Measurements from ENCODE around the gene ARFGAP3.
A peak's percentile ranks its signal among the peaks of the same experiment; 100 is the strongest.
"Not testable (repeated sequence)": the region's sequence is repeated elsewhere in the genome, so short reads cannot be mapped to it uniquely, and the experiment has no call there.

The ARFGAP3 gene

DNA sequence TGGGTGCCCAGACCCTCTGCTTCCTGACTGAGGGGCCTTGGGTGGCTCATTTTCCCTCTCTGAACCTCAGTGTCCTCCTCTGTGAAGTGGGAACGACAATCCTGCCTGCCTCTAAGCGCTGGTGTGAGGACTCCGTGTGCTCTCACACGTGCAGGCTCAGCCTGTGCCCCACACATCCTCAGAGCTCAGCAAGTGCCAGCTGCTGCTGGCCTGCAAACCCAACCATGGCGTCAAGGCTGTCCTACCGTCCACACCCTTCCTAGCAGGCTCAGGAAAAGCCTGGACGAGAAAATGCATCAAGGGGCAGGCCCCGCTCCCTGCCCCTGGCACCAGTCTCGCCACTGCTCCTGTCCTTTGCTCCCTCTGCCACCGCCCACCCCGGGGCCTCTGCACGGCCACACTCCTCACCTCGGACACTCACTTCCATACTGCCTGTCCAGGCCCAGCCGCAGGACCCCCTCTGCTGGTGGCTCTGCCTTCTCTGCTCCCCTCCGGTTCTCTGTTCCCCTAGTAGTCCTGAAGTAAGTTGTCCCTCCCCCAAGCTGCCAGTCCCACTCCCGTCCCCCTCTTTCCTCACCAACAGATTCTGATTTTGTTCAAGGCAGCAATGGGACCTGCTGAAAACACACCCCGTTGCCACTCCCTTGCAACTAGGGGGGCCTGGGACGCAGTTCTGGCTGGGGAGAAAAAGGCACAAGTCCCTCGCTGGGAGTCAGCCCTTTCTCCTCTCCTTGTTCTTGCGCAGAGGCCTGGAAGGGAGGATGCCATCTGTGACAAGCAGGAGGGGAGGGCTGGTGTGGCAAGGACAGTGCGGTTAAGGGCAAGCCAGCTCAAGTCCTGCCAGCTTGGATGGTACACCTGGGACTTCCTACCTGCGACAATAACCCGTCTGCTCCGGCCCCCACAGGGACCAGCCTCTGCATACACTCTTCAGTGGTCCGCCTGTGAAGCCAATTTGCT, 62.2 kb downstream of the ARFGAP3 start:
- DNase-seq (ENCODE audit: low read depth, low spot score): no peak

DNA sequence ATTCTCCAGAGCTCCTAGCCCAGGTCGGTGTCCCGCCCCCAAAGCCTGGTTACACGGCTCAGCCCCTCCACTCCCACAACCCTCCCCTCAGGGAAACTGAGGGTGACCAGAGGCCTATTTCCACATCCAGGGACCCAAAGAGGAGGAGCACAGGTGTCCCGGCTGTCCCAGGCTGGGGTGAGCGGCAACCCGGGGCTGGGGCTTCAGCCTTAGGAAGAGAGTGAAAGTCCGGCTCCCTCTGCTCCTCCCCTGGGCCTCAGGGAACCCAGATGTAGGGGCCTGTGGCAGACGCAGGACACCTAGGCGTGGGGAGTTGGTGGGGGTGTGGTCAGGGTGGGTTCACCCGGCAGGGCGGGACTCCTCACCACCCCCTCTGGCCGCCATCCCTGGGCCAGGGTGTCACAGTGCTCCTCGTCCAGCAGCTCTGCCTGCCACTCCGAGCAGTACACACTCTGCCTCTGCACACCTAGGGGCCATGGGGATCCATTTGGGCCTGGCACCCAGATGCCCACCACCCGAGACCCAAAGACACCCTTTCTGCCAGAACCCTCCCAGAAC, 63.1 kb downstream of the ARFGAP3 start:
- DNase-seq (ENCODE audit: low read depth, low spot score): no peak

DNA sequence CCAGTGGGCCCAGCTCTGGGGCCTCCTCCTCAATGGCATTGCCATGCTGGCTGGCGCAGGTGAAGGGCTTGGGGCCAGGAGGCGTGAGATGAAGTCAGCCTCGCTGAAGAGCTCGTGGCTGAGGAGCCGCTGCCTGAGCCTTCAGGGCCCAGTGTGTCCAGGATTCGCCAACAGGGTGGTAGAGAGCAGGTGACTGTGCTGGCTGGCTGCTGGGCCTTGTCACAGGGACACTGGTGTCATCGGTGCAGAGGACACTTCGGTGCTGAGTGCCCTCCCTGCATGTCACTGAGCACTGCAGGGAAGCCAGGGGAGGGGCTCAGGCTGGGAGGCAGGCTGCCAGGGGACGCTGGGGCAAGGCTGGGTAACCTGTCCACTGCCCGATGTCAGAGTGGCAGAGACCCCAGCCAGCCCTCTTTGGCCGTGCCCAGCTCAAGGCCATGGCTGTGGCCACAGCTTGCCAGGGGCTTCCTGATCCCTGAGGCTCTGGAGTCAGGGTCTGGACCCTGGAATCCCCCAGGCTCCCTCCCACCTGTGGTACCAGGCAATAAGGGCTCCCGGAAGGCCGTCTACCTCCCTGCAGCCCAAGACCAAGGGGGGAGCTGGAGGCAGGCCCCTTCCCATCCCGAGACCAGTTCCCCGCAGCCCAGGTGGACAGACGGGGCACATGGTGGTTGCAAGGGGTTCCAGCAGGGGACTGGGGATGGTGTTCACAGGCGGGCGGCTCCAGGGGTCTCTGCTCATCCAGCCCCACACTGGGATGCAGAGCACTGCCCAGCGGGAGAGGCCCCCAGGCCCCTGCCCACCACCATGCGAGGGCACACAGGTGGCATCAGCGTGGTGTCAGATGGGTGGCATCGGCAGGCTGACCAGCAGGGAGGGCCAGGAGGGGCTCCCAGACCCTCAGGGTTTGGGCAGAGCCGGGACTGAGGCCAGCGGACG, 63.9 kb downstream of the ARFGAP3 start:
- no peak for DNase-seq (ENCODE audit: low read depth, low spot score)

DNA sequence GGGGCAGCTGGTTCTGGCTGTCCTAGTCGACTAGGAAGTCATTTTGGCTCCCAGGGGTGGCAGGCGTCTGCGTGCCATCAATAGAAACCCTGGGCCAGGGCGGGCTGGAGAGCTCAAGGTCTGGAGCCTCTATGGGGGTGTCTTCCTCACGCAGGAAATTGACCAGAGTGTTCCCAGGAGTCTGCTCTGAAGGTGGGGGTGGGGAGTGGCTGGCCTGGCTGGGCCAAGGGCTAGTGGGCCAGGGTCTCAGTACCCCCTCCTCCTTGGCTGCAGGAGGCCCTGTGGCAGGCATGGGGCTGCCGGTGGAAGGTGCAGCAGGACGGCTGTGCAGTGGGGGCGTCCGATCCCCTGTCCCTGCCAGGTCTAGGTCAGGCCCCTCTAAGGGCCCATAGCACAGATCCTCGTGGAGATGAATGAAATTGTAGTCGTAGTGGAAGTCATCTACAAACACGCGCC, 64.6 kb downstream of the ARFGAP3 start:
- no peak for DNase-seq (ENCODE audit: low read depth, low spot score)

DNA sequence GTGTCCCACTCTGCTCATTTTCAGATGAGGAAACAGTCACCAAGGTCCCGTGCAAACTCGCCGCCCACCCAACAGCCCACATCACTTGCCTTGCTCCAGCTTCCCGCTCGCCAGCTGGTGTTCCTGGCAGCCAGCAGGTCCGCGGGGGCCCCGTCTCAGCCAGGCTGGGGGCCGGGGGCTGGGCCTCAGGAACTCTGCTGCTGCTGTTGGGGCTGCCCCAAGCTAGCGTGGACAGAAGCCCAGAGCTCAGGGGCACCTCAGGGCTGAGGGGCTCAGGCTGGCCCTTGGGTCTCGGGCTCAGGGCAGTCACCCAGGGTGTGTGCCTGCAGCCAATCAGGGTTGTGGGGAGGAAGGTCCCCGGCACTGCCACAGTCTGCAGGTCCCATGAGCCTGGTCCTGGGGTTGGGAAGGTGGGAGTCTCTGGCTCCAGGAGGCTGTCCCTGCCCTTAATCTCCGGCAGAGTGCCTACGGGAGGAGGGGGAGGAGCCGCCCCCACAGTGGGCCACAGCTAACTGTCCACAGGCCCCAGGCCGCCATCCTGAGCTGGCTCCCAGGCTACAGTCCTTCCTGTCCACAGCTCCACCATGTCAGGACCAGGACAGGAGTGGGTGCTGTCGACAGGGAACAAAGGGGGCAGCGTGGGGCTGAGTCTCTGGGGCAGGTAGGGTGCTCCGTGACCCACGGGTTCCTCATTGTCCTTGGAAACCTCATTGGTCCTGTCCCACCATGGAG, 65.2 kb downstream of the ARFGAP3 start:
- DNase-seq (ENCODE audit: low read depth, low spot score): no peak

DNA sequence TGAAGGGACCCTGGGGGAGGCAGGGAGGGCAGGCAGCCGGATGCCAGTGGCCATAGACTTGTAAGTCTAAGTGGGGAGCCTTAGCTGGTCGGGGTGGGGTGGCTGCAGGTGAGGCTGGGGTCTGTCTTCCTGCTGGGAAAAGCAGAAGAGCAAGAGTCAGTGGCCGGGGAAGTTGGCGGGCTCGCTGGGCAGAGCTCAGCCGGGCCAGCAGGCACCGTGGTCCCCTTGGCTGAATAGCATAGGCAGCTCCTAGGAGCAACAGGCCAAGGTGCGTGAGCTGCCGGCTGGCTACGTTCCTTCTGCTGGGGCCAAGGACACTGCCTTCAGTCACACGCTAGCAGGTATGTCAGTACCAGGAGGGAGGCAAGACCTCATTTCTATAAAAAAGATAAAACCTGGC, 68.6 kb downstream of the ARFGAP3 start:
- no peak for DNase-seq (ENCODE audit: low read depth, low spot score)

DNA sequence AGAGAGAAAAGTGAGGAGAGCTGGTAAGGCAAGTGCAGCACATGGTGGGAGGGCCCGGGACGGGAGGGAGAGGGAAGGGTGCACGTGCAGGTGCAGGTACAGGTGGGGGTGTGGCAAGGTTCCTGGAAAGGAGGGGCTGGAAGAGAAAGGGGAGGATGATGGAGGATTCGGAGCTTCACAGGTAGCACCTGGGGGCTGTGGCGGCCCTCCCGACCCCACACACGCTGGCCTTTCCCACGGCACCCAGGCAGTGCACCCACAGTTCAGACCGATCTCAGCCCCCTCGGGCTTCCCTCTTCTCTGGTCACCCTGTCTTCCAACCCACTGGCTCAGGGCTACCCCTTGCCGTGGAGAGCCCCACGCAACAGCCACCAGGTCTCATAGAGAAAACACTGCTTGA, 69.1 kb downstream of the ARFGAP3 start:
- DNase-seq (ENCODE audit: low read depth, low spot score): no peak

DNA sequence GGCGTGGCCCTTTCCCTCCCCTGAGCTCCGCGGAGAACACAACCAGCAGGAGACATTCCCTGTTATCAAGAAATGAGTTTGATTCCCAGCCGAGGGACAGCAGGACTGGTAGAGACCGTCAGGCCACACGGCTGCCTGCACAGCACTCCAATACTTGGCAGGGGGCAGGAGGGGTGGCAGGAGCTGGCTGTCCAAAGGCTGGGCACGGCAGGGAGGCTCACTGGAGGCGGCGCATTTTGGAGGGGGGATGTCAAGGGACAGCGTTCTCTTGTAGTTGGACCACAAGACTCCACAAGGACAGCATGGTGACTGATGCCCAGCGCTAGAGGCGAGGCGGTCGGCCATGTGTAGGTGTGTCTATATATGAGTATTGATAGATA, 69.7 kb downstream of the ARFGAP3 start:
- no peak for DNase-seq (ENCODE audit: low read depth, low spot score)

DNA sequence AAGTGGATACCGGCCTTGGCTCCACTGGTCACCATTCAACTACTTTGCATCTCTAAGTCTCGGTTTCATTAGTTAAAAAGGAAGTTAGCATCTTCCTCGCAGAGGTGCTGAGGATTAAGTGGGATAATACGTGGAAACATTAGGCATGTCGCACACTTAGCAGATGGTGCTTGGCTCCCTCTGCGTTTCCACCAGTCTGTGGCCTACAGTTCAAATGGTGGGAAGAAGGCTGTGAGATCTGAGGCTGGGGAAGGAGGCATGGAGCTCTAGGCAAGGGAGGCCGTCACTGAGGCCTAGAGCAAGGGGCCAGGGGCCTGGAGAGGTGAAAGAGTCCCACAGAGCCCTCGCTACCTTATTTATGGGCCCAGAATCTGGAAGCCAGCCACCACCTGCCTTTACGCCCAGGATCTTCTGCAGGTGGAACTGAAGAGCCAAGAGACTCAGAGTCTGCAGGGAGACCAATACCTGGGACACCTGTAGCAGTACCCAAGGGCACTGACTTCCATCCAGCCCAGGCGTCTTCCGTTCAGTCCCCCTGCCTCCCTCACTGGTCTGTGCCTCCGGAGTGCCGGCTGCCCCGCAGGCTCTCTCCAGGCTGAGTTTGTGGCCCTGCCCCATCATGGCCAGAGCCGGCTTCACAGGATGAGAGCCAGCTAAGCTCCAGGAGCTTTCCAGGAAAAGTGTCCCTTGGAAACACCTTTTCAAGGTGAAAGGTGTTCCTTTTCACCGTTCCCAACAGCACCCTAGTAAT, 70.3 kb downstream of the ARFGAP3 start:
- DNase-seq (ENCODE audit: low read depth, low spot score): no peak

DNA sequence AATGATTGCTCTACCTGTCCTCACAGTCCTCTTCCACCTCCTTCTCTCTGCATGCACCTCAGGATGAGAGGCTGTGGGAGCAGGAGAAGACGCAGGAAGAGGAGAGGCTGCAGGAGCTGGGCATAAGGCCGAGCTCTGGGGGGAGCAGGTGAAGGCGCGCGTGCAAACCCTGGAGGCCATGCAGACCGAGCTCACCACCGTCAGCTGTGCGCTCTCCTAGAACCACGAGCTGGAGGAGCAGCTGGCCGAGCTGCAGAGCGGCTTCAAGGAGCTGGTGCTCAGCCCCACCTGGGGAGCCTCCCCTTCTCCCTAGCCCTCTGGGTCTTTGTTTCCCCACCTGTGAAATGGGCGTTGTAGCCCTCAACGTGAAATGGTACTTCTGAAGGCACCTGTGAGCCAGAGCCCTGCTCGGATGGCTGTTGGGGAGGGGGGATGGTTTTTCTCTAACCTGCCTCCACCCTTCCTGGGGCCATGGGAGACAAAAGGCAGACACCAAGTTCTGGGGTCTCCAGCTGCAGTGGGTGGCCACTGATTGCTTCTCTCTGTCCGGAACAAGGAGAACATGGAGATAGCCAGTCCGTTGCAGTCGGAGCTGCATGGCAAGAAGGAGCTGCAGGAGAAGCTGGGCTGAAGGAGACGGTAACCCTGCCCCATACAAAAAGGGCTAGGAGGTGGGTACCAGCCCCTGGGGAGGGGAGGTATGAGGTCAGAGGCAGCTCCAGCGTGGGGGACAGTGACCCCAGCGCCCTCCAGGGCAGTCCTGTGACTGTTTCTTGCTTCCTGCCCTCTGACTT, 71.2 kb downstream of the ARFGAP3 start:
- no peak for DNase-seq (ENCODE audit: low read depth, low spot score)

DNA sequence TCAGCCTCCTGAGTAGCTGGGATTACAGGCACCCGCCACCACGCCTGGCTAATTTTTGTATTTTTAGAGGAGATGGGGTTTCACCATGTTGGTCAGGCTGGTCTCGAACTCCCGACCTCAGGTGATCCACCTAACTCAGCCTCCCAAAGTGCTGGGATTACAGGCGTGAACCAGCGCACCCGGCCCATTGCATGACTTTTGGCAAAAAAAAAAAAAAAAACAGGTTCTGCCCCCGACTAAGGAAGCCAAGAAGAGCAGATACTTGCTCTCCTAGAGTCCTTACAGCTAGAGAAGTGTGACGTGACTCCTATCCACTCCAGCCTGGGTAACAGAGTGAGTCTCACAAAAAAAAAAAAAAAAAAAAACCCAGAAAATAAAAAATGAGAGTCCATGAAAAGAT, 74.8 kb downstream of the ARFGAP3 start:
- DNase-seq (ENCODE audit: low read depth, low spot score): not testable (repeated sequence)

DNA sequence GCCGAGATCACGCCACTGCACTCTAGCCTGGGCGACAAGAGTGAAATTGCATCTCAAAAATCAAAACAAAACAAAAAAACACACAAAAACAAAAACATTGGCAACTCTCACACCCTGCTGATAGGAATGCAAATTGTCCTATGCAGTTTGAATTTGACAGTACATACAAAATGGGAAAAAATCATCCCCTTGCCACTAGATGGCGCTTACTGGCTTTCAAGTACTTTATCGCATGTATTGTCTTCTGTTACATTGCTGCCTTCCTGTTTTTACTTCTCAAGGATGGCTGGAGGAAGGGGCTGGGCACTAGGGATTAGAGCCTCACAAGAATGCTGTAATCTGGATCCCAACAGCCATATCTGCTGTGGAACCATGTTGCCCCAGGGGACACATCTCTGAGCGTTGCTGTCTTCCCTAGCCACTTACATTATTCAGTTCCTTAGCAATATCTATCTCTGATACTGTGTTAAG, 77.0 kb downstream of the ARFGAP3 start:
- peak; percentile 22 for DNase-seq (ENCODE audit: low read depth, low spot score)

DNA sequence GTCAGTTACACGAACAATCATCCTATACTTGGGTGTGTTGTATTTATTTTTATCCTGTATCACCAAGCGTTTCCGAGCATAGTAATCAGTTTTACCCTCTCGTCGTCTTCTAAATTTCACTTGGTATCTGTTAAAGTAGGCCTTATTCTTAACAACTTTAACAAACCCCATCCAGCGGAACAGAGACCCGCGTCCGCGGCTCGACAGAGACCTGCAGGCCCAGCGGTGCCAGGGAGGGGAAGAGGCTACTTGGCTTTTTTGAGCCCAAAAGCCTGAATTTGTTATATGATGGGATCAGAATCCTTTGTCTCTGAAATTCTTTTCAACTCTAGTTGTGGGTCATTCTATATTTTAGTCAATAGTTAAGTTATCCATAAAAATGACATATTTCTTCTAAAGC, 79.9 kb downstream of the ARFGAP3 start:
- DNase-seq (ENCODE audit: low read depth, low spot score): no peak

DNA sequence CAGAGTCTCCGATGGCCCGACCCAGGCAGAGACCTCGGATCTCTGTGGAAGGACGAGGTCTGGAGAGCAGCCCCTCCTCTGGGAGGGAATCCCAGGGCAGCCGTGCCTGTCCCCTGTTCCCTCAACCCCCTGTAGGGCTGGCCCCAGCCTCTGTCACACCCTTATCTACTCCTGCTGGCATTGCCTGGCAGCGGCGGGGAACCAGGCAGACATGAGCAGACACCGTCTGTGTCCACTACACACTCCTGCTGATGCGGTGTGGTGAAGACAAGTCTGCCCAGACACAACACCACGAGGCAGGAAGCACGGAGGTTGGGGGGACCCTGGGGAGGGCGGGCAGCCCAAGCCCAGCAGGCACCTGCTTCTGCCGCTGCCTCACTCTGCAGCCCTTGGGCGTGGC, 83.9 kb downstream of the ARFGAP3 start:
- no peak for DNase-seq (ENCODE audit: low read depth, low spot score)

DNA sequence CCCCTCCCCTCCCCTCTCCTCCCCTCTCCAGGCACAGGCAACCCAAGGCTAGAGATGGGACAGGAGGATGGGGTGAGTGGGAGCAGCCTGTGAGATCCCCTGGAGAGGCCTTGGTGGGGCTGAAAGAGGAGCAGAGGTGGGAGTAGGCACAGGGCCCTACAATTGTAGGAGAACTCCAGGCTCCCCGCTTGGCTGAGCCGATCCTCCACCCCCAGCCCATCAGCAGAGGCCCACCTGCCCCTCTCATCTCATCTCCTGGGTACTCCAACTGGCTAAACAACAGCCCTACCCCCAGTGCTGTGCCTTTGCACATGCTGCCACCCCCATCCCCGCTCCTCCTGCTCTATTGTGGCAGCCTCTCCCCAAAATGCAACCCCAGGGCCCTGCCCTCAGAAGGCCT, 84.4 kb downstream of the ARFGAP3 start:
- no peak for DNase-seq (ENCODE audit: low read depth, low spot score)

DNA sequence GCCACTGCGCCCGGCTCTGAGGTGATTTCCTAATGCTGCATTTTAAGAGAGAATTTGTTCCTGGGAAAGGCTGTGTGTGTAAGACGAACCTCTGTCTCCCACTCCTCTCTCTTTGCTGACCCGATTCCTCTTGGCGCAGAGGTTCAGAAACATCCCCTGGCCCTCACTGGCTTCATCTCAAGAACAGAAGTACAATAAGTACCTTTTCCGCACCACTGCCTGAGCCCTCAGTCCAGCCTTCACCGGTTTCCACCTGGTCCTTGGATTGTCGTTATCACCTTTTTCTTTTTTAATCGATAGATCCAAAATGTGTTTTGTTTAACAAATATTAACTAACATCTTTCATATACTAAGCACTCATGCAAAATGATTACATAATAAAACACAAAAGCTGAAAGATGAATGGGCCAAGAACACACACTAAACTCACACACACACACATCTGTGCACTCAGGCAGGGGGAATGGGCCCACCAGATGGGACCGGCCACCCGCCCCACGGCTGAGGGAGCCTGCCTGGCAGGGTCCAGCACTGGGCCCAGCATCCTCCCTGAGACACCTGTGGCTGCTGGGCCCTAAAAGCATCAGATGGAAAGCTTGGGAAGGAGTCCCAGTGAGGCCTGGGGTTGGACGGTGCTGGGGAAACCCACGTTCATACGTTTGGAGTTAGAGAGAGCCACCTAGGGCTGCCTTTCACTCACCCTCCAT, 86.0 kb downstream of the ARFGAP3 start:
- no peak for DNase-seq (ENCODE audit: low read depth, low spot score)

DNA sequence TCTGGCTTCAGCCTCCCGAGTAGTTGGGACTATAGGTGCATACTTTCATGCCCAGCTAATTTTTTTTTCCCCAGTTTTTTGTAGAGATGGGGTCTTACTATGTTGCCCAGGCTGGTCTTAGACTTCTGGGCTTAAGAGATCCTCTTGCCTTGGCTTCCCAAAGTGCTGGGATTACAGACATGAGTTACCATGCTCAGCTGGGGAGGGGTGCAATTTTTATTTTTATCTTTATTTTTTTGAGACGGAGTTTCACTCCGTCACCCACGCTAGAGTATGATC, 86.7 kb downstream of the ARFGAP3 start:
- DNase-seq (ENCODE audit: low read depth, low spot score): no peak

DNA sequence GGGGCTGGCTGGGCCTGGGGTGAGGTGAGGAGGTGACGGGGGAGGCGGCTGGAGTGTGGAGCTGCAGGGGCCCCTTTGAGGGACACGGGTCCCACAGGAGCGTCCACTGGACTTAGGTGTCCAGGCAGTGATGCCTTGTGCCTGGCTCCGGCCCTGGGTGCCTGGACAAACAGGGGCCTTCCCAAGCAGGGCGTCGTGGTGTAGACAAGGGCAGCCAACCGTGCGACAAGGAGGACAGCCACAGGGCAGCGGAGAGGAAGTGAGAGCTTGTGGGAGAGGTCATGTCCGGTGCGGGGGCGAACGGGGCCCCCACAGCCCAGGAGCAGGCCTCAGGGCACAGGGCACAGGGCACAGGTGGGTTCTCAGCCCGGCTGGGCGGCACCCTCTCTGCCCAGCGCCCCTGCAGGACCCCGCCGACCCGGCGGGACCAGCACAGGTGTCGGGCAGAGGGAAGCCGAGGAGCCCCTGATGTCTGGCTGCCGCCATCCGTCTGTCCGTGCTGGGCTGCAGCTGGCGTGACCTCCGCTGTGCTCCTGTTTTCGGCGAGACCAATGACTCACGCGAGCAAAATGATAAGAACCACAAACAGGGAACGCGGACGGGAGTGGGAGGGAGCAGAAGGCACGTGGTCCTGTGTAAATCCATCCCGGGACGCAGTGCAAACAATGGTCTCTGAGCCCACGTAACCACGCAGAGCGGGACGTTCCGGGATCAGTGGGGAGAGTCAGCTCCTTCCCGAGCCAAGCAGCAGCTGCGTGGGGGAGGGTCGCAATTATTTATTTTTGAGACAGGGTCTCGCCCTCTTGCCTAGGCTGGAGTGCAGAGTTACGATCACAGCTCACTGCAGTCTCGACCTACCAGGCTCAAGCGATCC, 87.3 kb downstream of the ARFGAP3 start:
- DNase-seq (ENCODE audit: low read depth, low spot score): no peak

DNA sequence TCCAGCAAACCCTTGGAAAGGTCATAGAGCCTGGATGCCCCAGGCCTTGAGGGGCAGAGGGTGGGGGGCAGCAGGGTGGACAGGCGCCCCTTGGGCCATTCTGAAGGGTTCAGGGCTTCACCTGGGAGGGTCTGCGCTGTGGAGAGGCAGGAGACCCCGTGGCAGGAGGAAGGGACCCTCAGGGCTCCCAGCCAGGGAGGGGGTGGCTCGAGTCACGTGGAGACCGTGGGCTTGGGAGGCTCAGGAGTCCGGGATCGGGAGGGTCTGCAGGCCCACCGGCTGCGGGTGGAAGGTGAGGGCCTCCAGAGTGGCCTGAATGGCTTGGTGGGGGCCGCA, 87.9 kb downstream of the ARFGAP3 start:
- no peak for DNase-seq (ENCODE audit: low read depth, low spot score)

Data from activated CD4-positive, CD25-positive, alpha-beta regulatory T cell treated with anti-CD3 and anti-CD28 coated beads, Interleukin-2, amount 50 U/mL, for 16 hours (primary cell).